Dedifferentiated amniotic fluid mesenchymal stem cell (primary cell): ENCODE data around the gene ATP5F1D.
"Not testable (repeated sequence)": the region's sequence is repeated elsewhere in the genome, so short reads cannot be mapped to it uniquely, and the experiment has no call there.

Experiments used
- DNase-seq: peaks from one replicate; pipeline ENCODE4 v3.0.0-alpha.2; 2016; ENCODE audit errors: extremely low spot score

ATP5F1D gene

GRCh38 chr19:1246265-1247087, 4.9 kb downstream of the ATP5F1D start:
- not testable (repeated sequence) for DNase-seq

GRCh38 chr19:1247748-1248138, 6.2 kb downstream of the ATP5F1D start:
- no peak for DNase-seq

GRCh38 chr19:1248139-1248785, 6.7 kb downstream of the ATP5F1D start, which contains the start of gene MIDN:
Gene MIDN, plus strand, starts transcription at chr19:1248583. Its CDS starts 1,714 bp downstream, at chr19:1250297.
- peak; percentile 67 for DNase-seq

GRCh38 chr19:1248786-1249297, 7.3 kb downstream of the ATP5F1D start:
- DNase-seq = peak; percentile 55

GRCh38 chr19:1249298-1249989, 7.9 kb downstream of the ATP5F1D start:
- peak; percentile 92 for DNase-seq

GRCh38 chr19:1249990-1250436, 8.5 kb downstream of the ATP5F1D start:
- no peak for DNase-seq

- DNase-seq = no peak
Observed at GRCh38 chr19:1250437-1251260, 9.1 kb downstream of the ATP5F1D start.

- no peak for DNase-seq
Observed at GRCh38 chr19:1251330-1252220, 10.0 kb downstream of the ATP5F1D start.

GRCh38 chr19:1252221-1252820, 10.8 kb downstream of the ATP5F1D start:
- peak; percentile 82 for DNase-seq

- peak; percentile 96 for DNase-seq
Observed at GRCh38 chr19:1252821-1253513, 11.4 kb downstream of the ATP5F1D start.

- DNase-seq = no peak
Observed at GRCh38 chr19:1253514-1254080, 12.0 kb downstream of the ATP5F1D start.

GRCh38 chr19:1254081-1254527, 12.6 kb downstream of the ATP5F1D start:
- no peak for DNase-seq

- no peak for DNase-seq
Observed at GRCh38 chr19:1254530-1255185, 13.1 kb downstream of the ATP5F1D start.

GRCh38 chr19:1255186-1256161, 13.9 kb downstream of the ATP5F1D start:
- no peak for DNase-seq

- no peak for DNase-seq
Observed at GRCh38 chr19:1256646-1257474, 15.3 kb downstream of the ATP5F1D start.
